Smooth muscle cell (in vitro differentiated cells): ENCODE measurements around the gene TMED5. TPM values are rescaled to one million over a fixed set of nuclear protein-coding genes. Genes with fewer than 3 reads are reported as not detected.

Experiments
- DNase-seq: peaks from one replicate; lab custom pipeline; 2025; ENCODE audit not compliant: unreplicated experiment; lab: John Stamatoyannopoulos, UW
- H2AFZ ChIP-seq: fragments of 200-600 bp; sonication (generic); 2 replicates; pipeline ENCODE4 v1.6.0; 2016; ENCODE audit warnings: antibody characterized with exemption, low read depth, mild to moderate bottlenecking
- H3F3A ChIP-seq: fragments of 200-600 bp; sonication (generic); 2 replicates; pipeline ENCODE4 v1.6.0; 2017; ENCODE audit warnings: antibody characterized with exemption, low read depth
- H3K27ac ChIP-seq: fragments of 200-600 bp; sonication (generic); 2 replicates; pipeline ENCODE4 v1.5.1; 2016; ENCODE audit warnings: low read depth, mild to moderate bottlenecking
- H3K27me3 ChIP-seq: fragments of 200-600 bp; sonication (generic); 2 replicates; pipeline ENCODE4 v1.6.1; 2016; ENCODE audit warnings: low read depth, mild to moderate bottlenecking
- H3K36me3 ChIP-seq: fragments of 200-600 bp; sonication (generic); 2 replicates; pipeline ENCODE4 v1.5.1; 2016; ENCODE audit warnings: low read depth
- H3K4me1 ChIP-seq: fragments of 200-600 bp; sonication (generic); 2 replicates; pipeline ENCODE4 v1.5.1; 2016; ENCODE audit warnings: low read depth
- H3K4me2 ChIP-seq: fragments of 200-600 bp; sonication (generic); 2 replicates; pipeline ENCODE4 v1.6.0; 2016; ENCODE audit warnings: mild to moderate bottlenecking
- H3K4me3 ChIP-seq: fragments of 200-600 bp; sonication (generic); 2 replicates; pipeline ENCODE4 v1.5.1; 2016; ENCODE audit warnings: mild to moderate bottlenecking
- H3K79me2 ChIP-seq: fragments of 200-600 bp; sonication (generic); 2 replicates; pipeline ENCODE4 v1.6.0; 2016; ENCODE audit warnings: low read depth, mild to moderate bottlenecking
- H3K9ac ChIP-seq: fragments of 200-600 bp; sonication (generic); 2 replicates; pipeline ENCODE4 v1.6.0; 2016; ENCODE audit warnings: low read depth
- H3K9me3 ChIP-seq: fragments of 200-600 bp; sonication (generic); replicated peaks from 2 replicates; pipeline ENCODE4 v1.5.1; 2016; ENCODE audit warnings: low read depth
- H4K20me1 ChIP-seq: fragments of 200-600 bp; sonication (generic); 2 replicates; pipeline ENCODE4 v1.6.0; 2016; ENCODE audit warnings: low read depth
- CTCF ChIP-seq: fragments of 200-600 bp; sonication (generic); IDR thresholded peaks from 2 replicates; pipeline ENCODE4 v1.5.1; 2017; ENCODE audit warnings: borderline replicate concordance, mild to moderate bottlenecking, antibody characterized with exemption; ENCODE audit not compliant: insufficient read depth, poor library complexity, severe bottlenecking
- WGBS: methylation state at CpG from one replicate; pipeline ENCODE4 v1.1.7; 2016; ENCODE audit warnings: low lambda C conversion rate; 5-methylcytosine and 5-hydroxymethylcytosine counted together
- polyA plus RNA-seq: library from polyadenylated mRNA; unstranded; fragments of >200 nt; fragmentation: Nextera tagmentation; extraction: Ambion mirVana; gene quantifications from 2 replicates; pipeline ENCODE4 v1.2.1, GENCODE V29; 2016
- small RNA-seq: library from RNA; depleted of rRNA; stranded (forward); fragments of <200 nt; gene quantifications from one replicate; pipeline ENCODE3, GENCODE V24; 2014
- total RNA-seq: library from RNA; depleted of rRNA; stranded (reverse); fragments of >200 nt; gene quantifications from 2 replicates; pipeline ENCODE4 v1.2.3, GENCODE V29; 2014

The TMED5 gene
- total and polyA plus RNA-seq, 2 experiments from 2014 or later: 26.8 to 61.7 TPM

- H4K20me1 ChIP-seq: peaks cover 77% of the 10 kb centered on the region
- no peak for TF ChIP-seq CTCF
- H3K9me3 ChIP-seq: no peaks in the 10 kb centered on the region
- peaks cover 93% of the 10 kb centered on the region for H3K79me2 ChIP-seq
- H3K27me3 ChIP-seq: no peaks in the 10 kb centered on the region
- H3K36me3 ChIP-seq: peaks cover 4% of the 10 kb centered on the region
- WGBS: 96% methylated on average over 4 of the region's 4 CpGs
- DNase-seq: no peak
- H2AFZ ChIP-seq: no peak overlapping the region
- no peak overlapping the region for H3K27ac ChIP-seq
- H3K4me1 ChIP-seq: peaks cover 7% of the 10 kb centered on the region
- no peak overlapping the region for H3K4me3 ChIP-seq
- H3F3A ChIP-seq: no peaks in the 10 kb centered on the region
- H3K9ac ChIP-seq: no peak overlapping the region
- H3K4me2 ChIP-seq: no peak overlapping the region
Measured at GRCh38 chr1:93107395-93107794, 72.8 kb downstream of the TMED5 start.

GRCh38 chr1:93106226-93106625 is 74.0 kb downstream of the TMED5 start:
- H3K4me1 ChIP-seq: peaks cover 5% of the 10 kb centered on the region
- peaks cover 95% of the 10 kb centered on the region for H3K79me2 ChIP-seq
- no peaks in the 10 kb centered on the region for H3K27me3 ChIP-seq
- H3K27ac ChIP-seq: no peak overlapping the region
- no peak overlapping the region for H3K4me2 ChIP-seq
- 98% methylated on average over 2 of the region's 2 CpGs for WGBS
- no peaks in the 10 kb centered on the region for H3F3A ChIP-seq
- no peak for DNase-seq
- no peak overlapping the region for H3K4me3 ChIP-seq
- H3K9ac ChIP-seq: no peak overlapping the region
- no peak for TF ChIP-seq CTCF
- peaks cover 78% of the 10 kb centered on the region for H4K20me1 ChIP-seq
- peaks cover 4% of the 10 kb centered on the region for H3K36me3 ChIP-seq
- H2AFZ ChIP-seq: no peak overlapping the region
- H3K9me3 ChIP-seq: no peaks in the 10 kb centered on the region

GRCh38 chr1:93102142-93102541 is 78.1 kb downstream of the TMED5 start:
- Histone ChIP-seq H3F3A (no peaks in the 10 kb centered on the region), H2AFZ (no peak overlapping the region), H3K4me2 (no peak overlapping the region), H3K36me3 (no peaks in the 10 kb centered on the region), H4K20me1 (peaks cover 87% of the 10 kb centered on the region), H3K27me3 (no peaks in the 10 kb centered on the region), H3K9ac (no peak overlapping the region), H3K79me2 (peaks cover 95% of the 10 kb centered on the region), H3K27ac (no peak overlapping the region), H3K9me3 (no peaks in the 10 kb centered on the region), H3K4me3 (no peak overlapping the region), H3K4me1 (peaks cover 11% of the 10 kb centered on the region)
- TF ChIP-seq CTCF: no peak
- WGBS: 95% methylated on average over 4 of the region's 4 CpGs
- DNase-seq: no peak

Small RNAs within 50 kb of the gene (small RNA-seq; reads per million reads assigned to genes)
- not detected for gene AC126124.1

Other genes starting within 250 kb of the TMED5 start
- gene DIPK1A, start 219.0 kb downstream of the TMED5 start, total RNA-seq: 8.3 and 8.4 TPM in 2 replicates
- gene DIPK1A, start 219.0 kb downstream of the TMED5 start, polyA plus RNA-seq: 7.3 and 8.4 TPM in 2 replicates
- gene MTF2, start 101.1 kb downstream of the TMED5 start, total RNA-seq: 41.2 and 41.7 TPM in 2 replicates
- gene MTF2, start 101.1 kb downstream of the TMED5 start, polyA plus RNA-seq: 43.1 and 54.1 TPM in 2 replicates
- gene CCDC18, start 311 bp upstream of the TMED5 start, total RNA-seq: 2.0 and 4.2 TPM in 2 replicates
- gene CCDC18, start 311 bp upstream of the TMED5 start, polyA plus RNA-seq: 2.8 TPM in 2 replicates
- gene DR1, start 165.5 kb upstream of the TMED5 start, total RNA-seq: 55.5 and 63.4 TPM in 2 replicates
- gene DR1, start 165.5 kb upstream of the TMED5 start, polyA plus RNA-seq: 33.8 and 37.3 TPM in 2 replicates